ENCODE measurements around the gene RSBN1. TPM values are rescaled to one million over a fixed set of nuclear protein-coding genes. Genes with fewer than 3 reads are reported as not detected.
"Not testable (repeated sequence)": the region's sequence is repeated elsewhere in the genome, so short reads cannot be mapped to it uniquely, and the experiment has no call there.

Gene RSBN1
- total RNA-seq = 18.3 TPM

DNA sequence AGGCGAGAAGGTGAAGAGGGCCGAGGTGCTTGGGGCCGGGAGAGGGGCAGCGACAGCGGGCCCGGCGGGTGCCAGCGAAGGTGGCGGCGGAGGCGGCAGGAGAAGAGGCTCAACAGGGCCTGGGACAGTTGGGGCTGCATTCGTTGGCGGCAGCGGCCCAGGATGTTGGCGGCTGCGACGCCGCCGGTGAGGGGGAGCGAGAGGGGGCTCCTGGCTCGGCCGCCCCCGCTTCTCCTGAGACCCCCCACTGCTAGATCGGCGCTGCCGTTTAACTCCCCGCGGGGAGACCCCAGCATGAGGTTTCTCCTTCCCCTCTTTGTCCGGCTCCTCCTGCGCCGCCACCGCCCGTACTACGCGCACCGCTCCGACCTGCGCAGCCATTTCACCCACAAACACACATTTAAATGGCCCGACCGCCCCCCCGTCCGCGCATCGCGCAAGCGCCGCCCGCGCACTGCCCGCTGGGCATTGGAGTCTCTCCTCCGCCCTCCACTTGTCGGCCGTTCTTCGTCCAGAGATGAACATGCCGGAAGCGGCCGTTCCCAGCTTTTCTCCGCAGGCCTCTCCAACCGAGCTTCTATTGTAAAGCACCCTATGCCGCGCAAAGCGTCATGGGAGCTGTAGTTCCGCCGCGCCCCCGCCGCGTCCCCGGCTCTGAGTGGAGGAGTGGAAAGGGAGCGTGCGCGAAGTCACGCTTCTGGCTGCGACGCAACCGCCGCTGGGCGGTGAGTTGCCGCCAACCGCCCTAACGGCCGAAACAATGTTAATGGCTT is at the start of gene RSBN1:
Gene RSBN1, minus strand, starts transcription at position 589 of the 773 bp plus-strand sequence. Its CDS starts 64 bp downstream, at position 525.
- peak; percentile 99 for DNase-seq

DNA sequence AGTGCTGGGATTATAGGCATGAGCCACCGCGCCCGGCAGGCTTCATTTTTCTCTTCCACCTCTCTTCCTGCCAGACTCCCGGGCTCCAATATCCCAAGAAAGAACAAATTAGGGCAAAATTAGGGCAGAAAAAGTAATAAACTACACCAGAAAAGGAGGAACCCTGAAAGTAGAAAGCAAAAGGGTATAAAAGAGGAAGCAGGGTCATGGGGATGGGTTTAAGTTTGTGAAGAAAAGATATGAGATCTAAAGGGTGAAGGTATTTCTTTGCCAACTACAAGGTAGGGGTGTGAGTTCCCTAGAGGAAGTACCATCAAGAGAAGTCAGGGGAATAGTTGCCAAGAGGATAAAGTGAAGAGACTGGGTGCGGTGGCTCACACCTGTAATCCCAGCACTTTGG is 49.4 kb upstream of the RSBN1 start:
- DNase-seq = no peak

DNA sequence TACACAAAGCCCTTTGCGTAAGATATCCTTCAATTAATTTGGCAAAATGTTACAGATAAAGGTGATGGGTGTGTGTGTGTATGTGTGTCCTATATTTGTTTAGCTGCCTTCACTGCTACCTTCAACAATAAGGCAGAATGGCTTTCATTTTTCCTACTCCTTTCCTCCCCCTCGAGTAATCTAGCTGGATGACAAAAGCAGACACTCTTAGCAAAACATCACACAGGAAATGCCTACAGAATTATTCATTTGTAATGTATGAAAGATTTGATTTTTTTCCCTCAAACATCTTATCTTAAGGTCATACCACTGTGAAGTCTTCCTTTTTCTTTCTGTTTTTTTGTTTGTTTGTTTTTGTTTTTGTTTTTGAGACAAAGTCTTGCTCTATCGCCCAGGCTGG is 48.6 kb upstream of the RSBN1 start:
- DNase-seq = no peak

DNA sequence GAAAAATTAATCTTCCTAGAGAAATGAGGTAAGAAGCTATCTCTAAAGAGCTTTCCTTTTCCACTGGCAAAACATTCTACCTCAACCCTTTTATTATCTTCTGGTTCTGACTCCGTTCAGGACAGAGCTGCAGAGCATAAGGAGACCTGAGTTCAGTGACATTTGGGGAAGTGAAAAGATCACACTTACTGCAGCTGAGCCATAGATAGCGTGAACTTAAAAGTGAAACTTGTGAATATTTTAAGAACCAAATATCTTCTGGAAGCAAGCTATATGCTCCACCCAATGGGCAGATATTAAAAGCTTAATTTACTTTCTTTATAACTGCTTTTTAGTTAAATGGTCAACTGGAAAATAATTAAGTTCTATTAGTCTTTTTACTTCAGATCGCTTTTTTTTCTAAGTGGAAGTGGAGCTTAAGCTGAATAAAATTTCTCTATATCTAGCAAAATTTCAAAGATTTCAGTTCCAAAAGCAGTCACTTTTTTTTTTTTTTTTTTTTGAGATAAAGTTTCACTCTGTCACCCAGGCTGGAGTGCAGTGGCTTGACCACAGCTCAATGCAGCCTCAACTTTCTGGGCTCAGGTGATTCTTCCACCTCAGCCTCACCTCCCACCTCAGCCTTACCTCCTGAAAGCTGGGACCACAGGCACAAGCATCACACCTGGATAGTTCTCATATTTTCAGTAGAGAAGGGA is 47.4 kb upstream of the RSBN1 start:
- no peak for DNase-seq

- no peak for DNase-seq
Observed at GRCh38 chr1:113858982-113859381, 46.7 kb upstream of the RSBN1 start.

- no peak for DNase-seq
Observed at GRCh38 chr1:113858418-113858817, 46.1 kb upstream of the RSBN1 start.

- DNase-seq = no peak
Observed at GRCh38 chr1:113857776-113858175, 45.5 kb upstream of the RSBN1 start.

GRCh38 chr1:113856401-113856790 is 44.1 kb upstream of the RSBN1 start:
- DNase-seq = no peak

GRCh38 chr1:113855630-113856400 is 43.5 kb upstream of the RSBN1 start:
- no peak for DNase-seq

GRCh38 chr1:113854234-113854633 is 42.0 kb upstream of the RSBN1 start:
- DNase-seq = no peak

DNA sequence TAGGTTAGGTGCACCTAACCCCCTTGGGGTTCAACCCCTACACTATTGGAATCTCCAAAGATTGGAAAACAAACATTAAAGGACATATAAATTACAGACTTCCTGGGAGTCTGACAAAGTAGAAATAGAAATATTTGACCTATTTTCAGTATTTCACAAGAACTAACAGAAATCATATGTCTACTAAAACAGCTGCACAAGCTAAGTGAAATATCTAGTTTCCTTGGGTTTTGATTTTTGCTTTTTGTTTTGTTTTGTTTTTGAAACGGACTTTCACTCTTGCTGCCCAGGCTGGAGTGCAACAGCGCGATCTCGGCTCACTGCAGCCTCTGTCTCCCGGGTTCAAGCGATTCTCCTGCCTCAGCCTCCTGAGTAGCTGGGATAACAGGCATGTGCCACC is 40.4 kb upstream of the RSBN1 start:
- not testable (repeated sequence) for DNase-seq

DNA sequence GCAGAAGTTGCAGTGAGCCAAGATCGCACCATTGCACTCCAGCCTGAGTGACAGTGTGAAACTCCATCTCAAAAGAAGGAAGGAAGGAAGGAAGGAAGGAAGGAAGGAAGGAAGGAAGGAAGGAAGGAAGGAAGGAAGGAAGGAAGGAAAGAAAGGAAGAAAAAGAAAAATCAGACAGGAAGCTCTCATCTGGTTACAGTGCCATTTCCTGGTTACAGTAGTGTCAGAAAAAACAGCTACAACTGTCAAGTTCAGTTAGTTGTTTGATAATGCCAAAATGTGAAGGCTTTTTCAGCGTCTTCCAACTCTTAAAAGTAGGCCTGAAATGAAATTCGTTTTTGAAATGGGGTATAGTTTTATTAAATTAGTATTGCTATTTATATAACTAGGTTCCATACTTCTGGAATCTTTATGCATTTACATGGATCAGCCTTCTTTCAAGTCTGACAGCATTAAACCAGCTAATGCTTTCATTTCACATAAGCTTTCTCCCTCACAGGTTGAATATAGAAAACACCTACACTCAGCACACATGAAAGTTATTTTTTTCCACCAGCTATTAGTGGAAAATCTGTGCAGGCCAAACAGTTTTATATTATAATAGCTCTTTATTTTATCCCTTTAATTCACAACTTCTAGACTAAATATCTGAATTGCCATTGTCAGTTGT is 38.0 kb upstream of the RSBN1 start:
- no peak for DNase-seq

- no peak for DNase-seq
Observed at GRCh38 chr1:113849072-113849471, 36.8 kb upstream of the RSBN1 start.

DNA sequence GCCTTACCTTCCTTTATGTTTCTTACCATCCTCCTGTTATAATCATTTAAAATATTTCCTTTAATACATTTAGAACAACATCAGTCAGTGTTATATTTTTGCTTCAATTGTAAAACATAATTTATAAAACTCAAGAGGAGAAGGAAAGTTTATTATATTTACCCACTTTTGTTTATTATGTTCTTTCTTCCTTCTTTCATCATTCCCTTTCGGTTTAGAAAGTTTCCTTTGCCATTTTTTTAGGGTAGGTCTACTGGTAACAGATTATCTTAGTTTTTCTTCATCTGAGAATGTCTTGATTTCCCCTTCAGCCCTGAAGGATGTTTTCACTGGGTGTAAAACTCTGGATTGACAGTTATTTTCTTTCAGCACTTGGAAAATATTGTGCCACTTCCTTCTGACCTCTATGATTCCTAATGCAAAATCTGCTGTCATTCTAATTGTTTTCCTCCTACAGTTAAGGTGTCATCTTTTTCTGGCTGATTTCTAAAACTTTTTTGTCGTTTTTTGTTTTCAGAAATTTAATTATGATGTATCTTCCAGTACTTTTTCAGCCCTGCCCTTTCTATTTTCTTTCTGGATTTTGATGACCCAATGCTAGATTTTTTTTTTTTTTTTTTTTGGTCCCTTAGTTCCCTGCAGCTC is 34.2 kb upstream of the RSBN1 start:
- DNase-seq = no peak

DNA sequence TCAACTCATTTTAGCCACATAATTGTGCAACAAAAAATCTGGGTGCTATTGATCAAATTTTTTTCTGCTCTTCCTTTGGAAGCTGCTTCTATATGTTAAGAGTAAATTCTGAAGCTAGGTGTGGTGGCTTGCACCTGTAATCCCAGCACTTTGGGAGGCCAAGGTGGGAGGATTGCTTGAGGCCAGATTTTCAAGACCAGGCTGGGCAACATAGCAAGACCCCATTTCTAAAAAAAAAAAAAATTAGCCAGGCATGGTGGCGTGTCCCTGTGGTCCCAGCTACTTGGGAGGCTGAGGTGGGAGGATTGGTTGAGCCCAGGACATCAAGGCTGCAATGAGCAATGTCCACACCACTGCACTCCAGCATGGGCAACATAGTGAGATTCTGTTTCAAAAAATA is 24.3 kb upstream of the RSBN1 start:
- DNase-seq = no peak

DNA sequence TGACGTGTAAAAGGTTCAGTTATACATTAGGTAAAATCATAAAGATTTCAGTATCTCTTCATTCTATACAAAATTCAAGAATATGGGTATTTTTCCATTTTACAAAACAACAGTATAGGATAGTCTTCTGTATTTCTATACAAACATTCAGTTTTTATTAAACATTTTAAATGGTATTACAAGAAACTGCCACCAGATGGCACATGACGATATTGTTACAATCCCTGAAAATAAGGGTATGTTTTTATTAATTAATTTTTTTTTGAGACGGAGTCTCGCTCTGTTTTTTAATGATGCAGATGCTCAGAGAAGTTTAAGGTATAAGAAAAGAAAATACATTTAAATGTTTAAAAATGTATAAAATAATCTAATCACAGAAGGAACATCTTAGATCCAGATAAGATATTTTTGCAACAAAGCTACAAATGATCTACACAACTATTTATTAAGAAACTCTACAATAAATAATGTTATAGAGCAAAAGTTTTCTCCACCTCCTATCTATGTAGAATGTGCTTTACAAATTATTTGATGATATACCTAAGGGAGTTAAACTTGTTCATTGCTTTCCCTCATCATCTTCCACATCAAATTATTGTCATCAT is 23.5 kb upstream of the RSBN1 start:
- peak; percentile 17 for DNase-seq

DNA sequence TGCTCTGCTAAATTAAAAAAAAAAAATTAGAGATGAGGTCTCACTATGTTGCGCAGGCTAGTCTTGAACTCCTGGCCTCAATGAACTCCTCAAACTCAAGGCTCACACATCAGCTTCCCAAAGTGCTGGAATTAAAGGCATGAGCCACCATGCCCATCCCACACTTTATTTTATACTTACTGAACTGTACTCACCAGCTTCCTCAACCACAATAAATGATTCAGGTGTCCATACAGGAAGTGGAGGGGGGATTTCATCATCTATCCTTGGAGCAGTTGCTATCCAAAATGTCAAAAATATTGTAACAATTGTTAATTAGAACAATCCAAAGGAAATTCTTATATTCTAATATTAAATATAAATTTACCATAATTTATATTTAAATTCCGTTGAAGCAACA is 22.4 kb upstream of the RSBN1 start:
- DNase-seq = no peak

- DNase-seq = no peak
Observed at GRCh38 chr1:113830039-113830438, 17.8 kb upstream of the RSBN1 start.

- DNase-seq = peak; percentile 1
Observed at GRCh38 chr1:113821916-113822315, 9.6 kb upstream of the RSBN1 start.

GRCh38 chr1:113818578-113818977 is 6.3 kb upstream of the RSBN1 start:
- DNase-seq = no peak

- DNase-seq = no peak
Observed at GRCh38 chr1:113813218-113813617, 942 bp upstream of the RSBN1 start.
